Loucy (cell line): Measurements from ENCODE around the gene SCN2A.

Source experiments
- H2AFZ ChIP-seq: fragments of 200-600 bp; sonication (generic); 2 replicates; pipeline ENCODE4 v1.6.0; 2016; ENCODE audit warnings: antibody characterized with exemption, mild to moderate bottlenecking, low read length, moderate library complexity
- H3F3A ChIP-seq: fragments of 200-600 bp; 2 replicates; pipeline ENCODE4 v1.6.0; 2016; ENCODE audit warnings: antibody characterized with exemption, low read depth, mild to moderate bottlenecking
- H3K27me3 ChIP-seq: fragments of 200-600 bp; sonication (generic); 2 replicates; pipeline ENCODE4 v1.6.1; 2014; ENCODE audit warnings: low read length, mild to moderate bottlenecking; ENCODE audit not compliant: insufficient read depth, poor library complexity, severe bottlenecking
- H3K36me3 ChIP-seq: fragments of 200-600 bp; sonication (generic); 2 replicates; pipeline ENCODE4 v1.6.1; 2016; ENCODE audit warnings: low read length; ENCODE audit not compliant: insufficient read depth
- H3K4me1 ChIP-seq: fragments of 200-600 bp; sonication (generic); 2 replicates; pipeline ENCODE4 v1.5.1; 2014; ENCODE audit warnings: low read length, mild to moderate bottlenecking; ENCODE audit not compliant: insufficient read depth, poor library complexity, severe bottlenecking
- H3K4me2 ChIP-seq: fragments of 200-600 bp; sonication (generic); 2 replicates; pipeline ENCODE4 v1.6.0; 2014; ENCODE audit warnings: antibody characterized with exemption, low read length, low read depth, mild to moderate bottlenecking; ENCODE audit not compliant: poor library complexity, severe bottlenecking
- H3K4me3 ChIP-seq: fragments of 200-600 bp; sonication (generic); 2 replicates; pipeline ENCODE4 v1.5.1; 2014; ENCODE audit warnings: low read length, mild to moderate bottlenecking, mixed read lengths; ENCODE audit not compliant: poor library complexity, severe bottlenecking
- H3K79me2 ChIP-seq: fragments of 200-600 bp; sonication (generic); 2 replicates; pipeline ENCODE4 v1.6.1; 2014; ENCODE audit warnings: low read length; ENCODE audit not compliant: insufficient read depth
- H3K9ac ChIP-seq: fragments of 200-600 bp; sonication (generic); 2 replicates; pipeline ENCODE4 v1.6.0; 2014; ENCODE audit warnings: mild to moderate bottlenecking, low read depth, low read length, moderate library complexity; ENCODE audit not compliant: poor library complexity, severe bottlenecking
- H3K9me2 ChIP-seq: fragments of 200-600 bp; sonication (generic); replicated peaks from 2 replicates; pipeline ENCODE4 v1.6.1; 2016; ENCODE audit warnings: low read depth, low read length, mixed read lengths
- H3K9me3 ChIP-seq: fragments of 200-600 bp; sonication (generic); 2 replicates; pipeline ENCODE4 v1.6.1; 2014; ENCODE audit warnings: mild to moderate bottlenecking, antibody characterized with exemption, low read length, low read depth; ENCODE audit not compliant: insufficient read depth
- H4K20me1 ChIP-seq: fragments of 200-600 bp; sonication (generic); 2 replicates; pipeline ENCODE4 v1.6.0; 2014; ENCODE audit warnings: antibody characterized with exemption, low read length, mild to moderate bottlenecking; ENCODE audit not compliant: insufficient read depth, poor library complexity, severe bottlenecking
- CTCF ChIP-seq: fragments of 200-600 bp; sonication (generic); conservative IDR thresholded peaks from 2 replicates; pipeline ENCODE4 v1.5.1; 2014; ENCODE audit warnings: mild to moderate bottlenecking, antibody characterized with exemption, low read length
- EZH2phosphoT487 ChIP-seq: fragments of 200-600 bp; IDR thresholded peaks from 2 replicates; pipeline ENCODE4 v1.6.1; 2018; ENCODE audit warnings: antibody characterized with exemption, mild to moderate bottlenecking, moderate library complexity, borderline replicate concordance

Gene SCN2A

GRCh38 chr2:165198181-165198580 is 41.0 kb upstream of the SCN2A start:
- Histone ChIP-seq H3K4me1 (peaks cover 28% of the 10 kb centered on the region), H3K4me3 (no peak overlapping the region), H3K4me2 (peak overlapping the region; percentile 18), H3K9me3 (no peaks in the 10 kb centered on the region), H3F3A (no peaks in the 10 kb centered on the region), H3K9ac (no peak overlapping the region), H3K9me2 (no peaks in the 10 kb centered on the region), H3K27me3 (no peaks in the 10 kb centered on the region), H3K36me3 (no peaks in the 10 kb centered on the region), H2AFZ (peak overlapping the region; percentile 42; the same call in 1 of the 2 replicates), H3K79me2 (no peaks in the 10 kb centered on the region), H4K20me1 (no peaks in the 10 kb centered on the region)
- no peak for TF ChIP-seq CTCF
- no peak for TF ChIP-seq EZH2phosphoT487

DNA sequence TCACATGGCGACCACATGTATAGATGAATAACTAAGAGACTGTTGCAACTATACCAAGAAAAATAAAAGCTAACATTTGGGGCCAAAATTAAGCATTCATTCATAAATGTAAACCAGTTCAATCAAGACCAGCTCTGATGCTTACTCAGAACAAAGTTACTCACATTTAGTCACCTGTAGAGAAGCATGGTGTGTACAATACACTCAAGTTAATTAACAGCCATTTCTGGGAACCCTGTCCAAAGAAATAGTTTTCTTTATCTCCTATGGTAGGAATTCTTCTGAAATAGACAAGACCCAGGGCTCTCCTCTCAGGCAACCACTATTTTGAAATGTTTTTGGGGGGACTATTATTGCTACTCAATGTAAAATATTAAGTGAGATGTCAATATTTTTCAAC is 37.0 kb upstream of the SCN2A start:
- Histone ChIP-seq H3K9me2 (no peaks in the 10 kb centered on the region), H3K36me3 (no peaks in the 10 kb centered on the region), H3K79me2 (no peaks in the 10 kb centered on the region), H3K4me2 (peak overlapping the region; percentile 63), H2AFZ (no peak overlapping the region), H3K4me1 (peaks cover 27% of the 10 kb centered on the region), H3K4me3 (peak overlapping the region; percentile 17), H4K20me1 (no peaks in the 10 kb centered on the region), H3K27me3 (no peaks in the 10 kb centered on the region), H3F3A (no peaks in the 10 kb centered on the region), H3K9ac (no peak overlapping the region), H3K9me3 (no peaks in the 10 kb centered on the region)
- TF ChIP-seq EZH2phosphoT487: no peak
- no peak for TF ChIP-seq CTCF

DNA sequence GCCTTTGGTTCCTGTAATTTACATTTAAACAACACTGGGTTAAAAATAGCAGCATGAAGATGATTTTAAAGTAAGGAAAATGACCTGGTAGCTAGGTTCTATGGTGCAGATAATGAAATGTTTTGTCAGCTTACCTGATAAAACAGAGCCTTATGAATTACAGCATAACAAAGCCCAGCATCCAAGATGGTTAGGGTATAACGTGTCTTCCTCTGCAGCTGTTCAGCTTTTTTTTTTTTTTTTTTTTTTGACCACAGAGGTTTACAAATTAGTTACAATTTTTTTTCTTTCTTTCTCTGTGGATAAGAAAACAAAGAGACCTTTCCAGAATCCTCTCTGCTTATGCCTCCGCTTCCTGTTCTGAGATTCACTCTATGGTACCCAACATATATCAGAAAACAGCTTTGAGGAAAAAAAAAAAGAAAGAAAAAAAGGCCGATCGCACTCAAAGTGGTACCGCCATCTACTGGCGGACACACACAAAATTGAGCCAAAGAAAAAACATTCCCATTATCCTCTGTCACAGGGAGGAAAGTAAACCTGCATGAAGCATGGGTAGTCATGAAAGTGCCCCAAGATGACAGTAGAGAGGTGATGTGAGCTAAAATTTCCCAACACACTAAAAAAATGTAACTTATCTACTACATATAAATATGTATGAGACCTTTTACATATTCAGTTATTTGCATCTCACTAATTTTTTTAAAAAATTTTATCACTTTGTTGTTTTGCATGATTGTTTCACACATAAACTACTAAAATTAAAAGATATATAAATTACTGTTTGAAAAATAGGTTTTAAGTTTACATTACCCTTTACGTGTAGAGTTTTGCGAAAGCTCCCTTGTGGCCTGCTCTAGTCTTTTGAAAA is 35.3 kb upstream of the SCN2A start, which contains the start of gene SCN3A:
TSS of gene SCN3A (minus strand) at position 362 of the 871 bp plus-strand sequence. CDS start 27,656 bp downstream, outside the sequence.
- no peaks in the 10 kb centered on the region for H4K20me1 ChIP-seq
- no peaks in the 10 kb centered on the region for H3K27me3 ChIP-seq
- H3F3A ChIP-seq: no peaks in the 10 kb centered on the region
- H3K9me2 ChIP-seq: no peaks in the 10 kb centered on the region
- TF ChIP-seq EZH2phosphoT487 (no peak), CTCF (peak; percentile 96)
- H3K4me3 ChIP-seq: peak within 1 kb of the TSS; percentile 64
- peak within 1 kb of the TSS; percentile 53 for H3K4me2 ChIP-seq
- no peaks in the 10 kb centered on the region for H3K79me2 ChIP-seq
- H3K4me1 ChIP-seq: peaks cover 27% of the 10 kb centered on the region
- no peaks in the 10 kb centered on the region for H3K9me3 ChIP-seq
- peak within 1 kb of the TSS; percentile 32 for H2AFZ ChIP-seq
- no peaks in the 10 kb centered on the region for H3K36me3 ChIP-seq
- peak within 1 kb of the TSS; percentile 17 for H3K9ac ChIP-seq
